Loucy (cell line): ENCODE data around the gene PASD1.

Experiments used
- CTCF ChIP-seq: fragments of 200-600 bp; sonication (generic); conservative IDR thresholded peaks from 2 replicates; pipeline ENCODE4 v1.5.1; 2014; ENCODE audit warnings: mild to moderate bottlenecking, antibody characterized with exemption, low read length
- EZH2phosphoT487 ChIP-seq: fragments of 200-600 bp; IDR thresholded peaks from 2 replicates; pipeline ENCODE4 v1.6.1; 2018; ENCODE audit warnings: antibody characterized with exemption, mild to moderate bottlenecking, moderate library complexity, borderline replicate concordance

GRCh38 chrX:151536571-151536970 is 26.9 kb upstream of the PASD1 start:
- TF ChIP-seq CTCF (no peak), EZH2phosphoT487 (no peak)
